Upper lobe of left lung (tissue), 4 donors: ENCODE data around the gene POU2F2.

ENCODE experiments used
- CTCF ChIP-seq, 6 experiments: fragments of 450-650 bp in 4 of 6; fragments of 200-600 bp in 2 of 6; sonication (generic) in 2 of 6; IDR thresholded peaks; one replicate each; pipeline ENCODE4 v1.5.1; 2016 to 2019; ENCODE audit warnings: antibody characterized with exemption in 6 of 6
- POLR2A ChIP-seq, 4 donors: fragments of 450-650 bp; IDR thresholded peaks; one replicate each; pipeline ENCODE4 v1.5.1; 2016 to 2017; ENCODE audit warnings: antibody characterized with exemption in 4 of 4, mild to moderate bottlenecking in 2 of 4

- no peak for TF ChIP-seq POLR2A (IDR thresholded peaks at IDR 0.05)
- no peak for TF ChIP-seq CTCF (IDR thresholded peaks at IDR 0.05)
Observed at GRCh38 chr19:42161616-42162263, 29.5 kb upstream of the POU2F2 start.
